Ishikawa (cell line): ENCODE data around the gene ADGRL3.

Experiments
- CREB1 ChIP-seq: IDR thresholded peaks from 2 replicates; pipeline ENCODE4 v1.6.1; 2012; ENCODE audit warnings: low read depth
- EGR1 ChIP-seq: IDR thresholded peaks from 2 replicates; pipeline ENCODE4 v1.6.1; 2012
- EP300 ChIP-seq: IDR thresholded peaks from 2 replicates; pipeline ENCODE4 v1.6.1; 2012; ENCODE audit warnings: borderline replicate concordance
- NFIC ChIP-seq: IDR thresholded peaks from 2 replicates; pipeline ENCODE4 v1.6.1; 2012
- RAD21 ChIP-seq: IDR thresholded peaks from 2 replicates; pipeline ENCODE4 v1.6.1; 2012; ENCODE audit warnings: low read depth
- REST ChIP-seq: IDR thresholded peaks from 2 replicates; pipeline ENCODE4 v1.6.1; 2012; ENCODE audit warnings: low read depth, mild to moderate bottlenecking
- TAF1 ChIP-seq: IDR thresholded peaks from 2 replicates; pipeline ENCODE4 v1.6.1; 2012; ENCODE audit warnings: low read depth, mild to moderate bottlenecking
- TCF12 ChIP-seq: IDR thresholded peaks from 2 replicates; pipeline ENCODE4 v1.6.1; 2012; ENCODE audit warnings: low read depth
- YY1 ChIP-seq: IDR thresholded peaks from 2 replicates; pipeline ENCODE4 v1.6.1; 2012; ENCODE audit warnings: low read depth
- TF ChIP-seq, protein P1 (sequence below): IDR thresholded peaks from 2 replicates; pipeline ENCODE4 v1.6.1; 2012
- TF ChIP-seq, protein P2 (sequence below): IDR thresholded peaks from 2 replicates; pipeline ENCODE4 v1.6.1; 2012

DNA sequence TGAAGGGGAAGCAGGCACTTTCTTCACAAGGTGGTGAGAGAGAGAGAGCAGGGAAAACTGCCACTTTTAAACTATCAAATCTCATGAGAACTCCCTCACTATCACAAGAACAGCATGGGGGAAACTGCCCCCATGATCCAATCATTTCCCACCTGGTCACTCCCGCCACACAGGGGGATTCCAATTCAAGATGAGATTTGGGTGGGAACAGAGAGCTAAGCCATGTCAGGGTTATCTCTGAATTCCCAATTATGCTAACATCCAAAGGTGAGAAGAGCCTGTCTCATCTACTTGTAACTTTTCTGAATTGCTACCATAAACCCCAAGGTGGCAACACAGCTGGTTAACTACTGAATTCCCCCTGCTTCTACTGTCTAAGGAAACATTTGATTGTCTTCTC lies 758.5 kb downstream of the ADGRL3 start:
- no peak for TF ChIP-seq REST
- no peak for TF ChIP-seq EP300
- no peak for TF ChIP-seq TAF1
- no peak for TF ChIP-seq CREB1
- TF ChIP-seq RAD21: no peak
- no peak for TF ChIP-seq EGR1
- TF ChIP-seq, protein P1, sequence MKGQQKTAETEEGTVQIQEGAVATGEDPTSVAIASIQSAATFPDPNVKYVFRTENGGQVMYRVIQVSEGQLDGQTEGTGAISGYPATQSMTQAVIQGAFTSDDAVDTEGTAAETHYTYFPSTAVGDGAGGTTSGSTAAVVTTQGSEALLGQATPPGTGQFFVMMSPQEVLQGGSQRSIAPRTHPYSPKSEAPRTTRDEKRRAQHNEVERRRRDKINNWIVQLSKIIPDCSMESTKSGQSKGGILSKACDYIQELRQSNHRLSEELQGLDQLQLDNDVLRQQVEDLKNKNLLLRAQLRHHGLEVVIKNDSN: no peak
- TF ChIP-seq, protein P2, sequence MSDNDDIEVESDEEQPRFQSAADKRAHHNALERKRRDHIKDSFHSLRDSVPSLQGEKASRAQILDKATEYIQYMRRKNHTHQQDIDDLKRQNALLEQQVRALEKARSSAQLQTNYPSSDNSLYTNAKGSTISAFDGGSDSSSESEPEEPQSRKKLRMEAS: no peak
- no peak for TF ChIP-seq YY1
- no peak for TF ChIP-seq TCF12
- no peak for TF ChIP-seq NFIC
